Measurements from ENCODE around the gene ANTXR1.
"Not testable (repeated sequence)": the region's sequence is repeated elsewhere in the genome, so short reads cannot be mapped to it uniquely, and the experiment has no call there.

Gene ANTXR1

DNA sequence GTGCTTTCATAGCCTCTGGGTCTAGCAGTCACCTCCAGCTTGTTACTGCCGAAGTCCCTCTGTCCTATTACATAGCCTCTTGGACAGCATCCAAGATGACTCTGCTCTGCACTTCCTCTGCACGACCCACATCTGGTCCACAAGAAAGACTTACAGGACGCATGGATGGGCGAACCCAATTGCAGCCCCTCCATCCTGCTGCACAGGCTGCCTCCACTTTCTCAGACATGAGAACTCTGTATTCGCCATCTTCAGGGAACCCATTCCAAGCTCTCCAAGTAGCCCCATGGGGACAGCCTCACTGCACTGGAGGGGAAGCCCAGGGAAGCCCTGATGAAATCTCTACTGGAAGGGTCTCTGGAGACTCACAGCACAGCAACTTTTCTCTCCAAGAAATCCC, 201.9 kb downstream of the ANTXR1 start:
- no peak for DNase-seq

DNA sequence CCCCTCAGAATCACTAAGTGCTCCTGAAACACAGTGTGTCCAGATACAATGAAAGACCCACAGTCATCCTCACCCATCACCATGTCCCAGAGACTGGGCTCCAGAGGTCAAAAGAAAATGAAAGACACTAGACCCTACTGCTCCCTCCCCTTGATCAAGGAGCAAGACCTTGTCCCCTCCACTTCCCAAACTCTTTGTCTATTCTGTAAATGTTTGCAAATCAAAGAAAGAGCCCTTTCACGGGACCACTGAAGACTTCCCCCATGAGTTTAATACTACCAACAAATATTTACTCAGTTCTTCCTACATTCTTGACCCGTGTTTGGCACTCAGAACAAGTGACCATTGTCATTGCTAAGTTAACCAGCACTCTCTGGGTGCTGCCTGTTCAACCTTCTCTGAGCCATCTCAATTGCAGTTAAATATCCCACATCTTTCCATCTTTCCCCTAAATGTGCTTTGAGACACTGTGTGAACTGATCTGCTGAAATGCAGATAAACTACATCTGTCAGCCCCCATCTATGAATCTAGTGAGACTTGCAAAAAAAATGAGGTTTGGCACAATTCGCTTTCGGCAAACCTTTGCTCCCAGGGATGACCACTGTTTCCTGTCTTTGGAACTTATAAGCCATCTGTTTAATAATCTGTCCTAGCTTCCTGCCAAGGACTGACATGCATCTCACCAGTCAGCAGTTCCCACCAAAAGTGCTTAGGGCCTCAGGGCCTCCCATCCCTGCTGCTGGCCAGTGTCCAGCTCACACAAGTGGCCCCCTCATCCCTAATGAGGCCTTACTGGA, 203.8 kb downstream of the ANTXR1 start:
- no peak for DNase-seq

GRCh38 chr2:69217333-69218080, 204.5 kb downstream of the ANTXR1 start:
- DNase-seq = no peak

DNA sequence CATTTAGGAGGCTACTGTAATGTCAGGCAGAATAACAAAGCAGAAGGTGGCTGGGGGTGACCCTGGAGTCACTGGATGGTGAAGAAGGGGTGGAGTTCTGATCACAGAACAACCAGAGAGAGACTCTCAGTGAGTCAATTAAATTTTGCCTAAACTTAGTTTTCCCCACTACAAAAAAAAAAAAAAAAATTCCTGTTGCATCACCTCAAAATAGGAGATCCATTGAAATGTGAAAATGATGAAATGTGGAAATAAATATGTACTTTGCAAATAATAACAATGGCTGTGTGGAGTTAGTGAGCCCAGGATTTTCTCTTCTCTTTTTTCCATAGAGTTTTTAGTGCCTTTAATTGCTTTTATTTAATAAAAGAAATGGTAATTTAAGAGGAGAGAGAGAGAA, 208.5 kb downstream of the ANTXR1 start:
- no peak for DNase-seq

GRCh38 chr2:69221960-69222751, 209.2 kb downstream of the ANTXR1 start:
- no peak for DNase-seq

- no peak for DNase-seq
Observed at GRCh38 chr2:69222953-69223658, 210.1 kb downstream of the ANTXR1 start.

- no peak for DNase-seq
Observed at GRCh38 chr2:69223759-69224511, 211.0 kb downstream of the ANTXR1 start.

- DNase-seq = no peak
Observed at GRCh38 chr2:69224512-69224837, 211.5 kb downstream of the ANTXR1 start.

DNA sequence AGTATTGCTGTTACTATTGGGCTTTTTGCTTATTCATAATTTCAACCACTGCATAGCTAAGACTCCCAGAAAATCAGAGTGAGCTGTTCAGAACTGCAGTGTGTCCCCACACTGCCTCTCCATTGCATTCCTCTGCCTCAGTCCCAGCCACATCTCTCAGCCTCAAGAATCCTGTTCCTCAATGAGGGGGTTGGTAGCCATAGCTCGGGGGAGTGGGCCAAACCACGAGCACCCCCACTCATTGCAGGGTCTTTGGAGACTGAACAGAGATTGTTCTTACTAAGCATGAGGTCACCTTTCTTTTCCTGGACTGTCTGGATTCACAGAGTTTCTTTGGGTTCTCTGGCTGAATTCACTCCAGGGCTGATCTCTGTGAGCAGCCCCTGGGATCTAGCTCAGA, 213.0 kb downstream of the ANTXR1 start:
- DNase-seq = no peak

DNA sequence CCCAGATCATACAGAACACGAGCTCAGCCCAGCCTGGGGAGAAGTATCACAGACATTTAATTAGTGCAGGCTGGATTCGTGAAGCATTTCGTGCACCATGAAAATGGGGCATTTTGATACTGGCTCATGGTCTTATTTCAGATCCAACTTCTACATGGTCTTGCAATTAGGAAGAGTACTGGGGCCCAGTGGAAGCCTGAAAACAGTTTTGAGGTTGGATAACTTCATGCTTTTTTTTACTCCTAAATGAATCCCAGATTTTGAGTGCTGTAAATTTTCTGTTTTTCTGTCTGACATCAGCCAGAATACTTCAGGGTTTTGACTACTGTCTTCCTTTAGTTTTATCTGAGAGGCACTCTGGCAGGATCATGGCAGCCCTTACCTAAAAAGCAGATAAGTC, 213.9 kb downstream of the ANTXR1 start:
- no peak for DNase-seq

DNA sequence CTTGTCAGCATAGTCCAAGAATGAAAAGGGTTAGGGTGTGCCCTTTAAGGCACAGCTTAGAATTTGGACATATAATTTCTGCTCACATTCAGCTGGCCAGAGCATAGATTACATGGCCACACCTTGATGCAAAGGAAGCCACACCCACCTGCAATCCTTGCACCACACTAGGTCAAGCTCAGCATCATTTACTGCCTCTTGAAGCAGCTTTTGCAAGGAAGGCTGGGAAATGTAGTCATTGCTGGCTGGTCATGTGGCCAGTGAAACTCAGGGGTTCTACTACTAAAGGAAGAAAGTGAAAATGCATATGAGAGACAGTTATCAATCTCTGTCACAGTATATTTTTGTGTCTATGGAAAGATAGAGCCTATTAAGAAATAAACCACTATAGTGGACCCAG, 214.7 kb downstream of the ANTXR1 start:
- no peak for DNase-seq

DNA sequence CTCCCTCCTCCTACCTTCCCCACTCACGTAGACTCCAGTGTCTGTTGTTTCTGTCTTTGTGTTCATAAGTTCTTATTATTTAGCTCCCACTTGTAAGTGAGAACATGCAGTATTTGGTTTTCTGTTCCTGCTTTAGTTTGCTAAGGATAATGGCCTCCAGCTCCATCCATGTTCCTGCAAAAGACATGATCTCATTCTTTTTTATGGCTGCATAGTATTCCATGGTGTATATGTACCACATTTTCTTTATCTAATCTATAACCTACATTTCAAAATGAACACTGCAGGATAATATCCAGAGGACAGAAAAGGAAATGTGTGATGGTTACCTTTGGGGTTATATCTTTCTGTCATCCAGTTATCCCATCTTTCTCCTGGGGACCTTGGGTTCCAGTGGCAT, 218.0 kb downstream of the ANTXR1 start:
- DNase-seq = not testable (repeated sequence)

- no peak for DNase-seq
Observed at GRCh38 chr2:69231612-69232277, 218.8 kb downstream of the ANTXR1 start.

DNA sequence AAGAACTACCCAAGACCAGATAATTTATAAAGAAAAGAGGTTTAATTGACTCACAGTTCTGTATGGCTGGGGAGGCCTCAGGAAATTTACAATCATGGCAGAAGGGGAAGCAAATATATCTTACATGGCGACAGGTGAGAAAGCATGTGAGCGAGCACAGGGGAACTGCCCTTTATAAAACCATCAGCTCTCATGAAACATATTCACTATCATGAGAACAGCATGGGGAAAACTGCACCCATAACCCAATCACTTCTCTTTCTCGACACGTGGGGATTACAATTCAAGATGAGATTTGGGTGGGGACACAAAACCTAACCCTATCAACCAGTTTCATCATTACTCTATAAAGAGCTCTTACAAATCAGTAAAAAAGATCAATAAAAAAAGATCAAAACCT, 222.9 kb downstream of the ANTXR1 start:
- not testable (repeated sequence) for DNase-seq

GRCh38 chr2:69237070-69237670, 224.2 kb downstream of the ANTXR1 start:
- DNase-seq = no peak

DNA sequence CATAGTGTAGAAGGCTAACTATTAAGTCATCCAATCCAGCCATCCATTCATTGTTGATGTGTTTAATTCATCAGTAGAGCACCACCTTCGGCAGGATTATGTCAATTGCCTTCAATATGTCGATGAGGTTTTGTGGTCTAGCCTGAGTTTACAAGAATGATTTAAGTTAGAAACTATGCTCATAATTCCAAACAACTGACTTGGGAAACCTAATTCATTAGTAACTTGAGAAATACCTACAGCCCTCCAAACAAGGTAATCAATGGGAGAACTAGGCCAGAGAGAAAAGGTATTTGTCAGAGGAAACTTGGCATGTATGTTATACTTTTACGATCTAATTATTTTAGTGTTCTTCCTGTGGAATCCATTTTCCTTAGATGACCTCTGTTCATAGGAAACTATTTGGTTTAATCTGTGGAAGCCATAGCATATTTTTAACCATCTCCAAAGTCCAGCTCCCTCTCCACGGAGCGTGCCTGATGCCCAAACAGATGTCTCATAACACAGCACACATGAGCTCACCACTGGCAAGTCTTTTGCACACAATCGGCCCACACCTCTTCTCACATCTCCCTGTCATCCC, 225.6 kb downstream of the ANTXR1 start:
- no peak for DNase-seq

- no peak for DNase-seq
Observed at GRCh38 chr2:69241093-69241492, 228.1 kb downstream of the ANTXR1 start.

- no peak for DNase-seq
Observed at GRCh38 chr2:69241664-69242514, 228.9 kb downstream of the ANTXR1 start.

DNA sequence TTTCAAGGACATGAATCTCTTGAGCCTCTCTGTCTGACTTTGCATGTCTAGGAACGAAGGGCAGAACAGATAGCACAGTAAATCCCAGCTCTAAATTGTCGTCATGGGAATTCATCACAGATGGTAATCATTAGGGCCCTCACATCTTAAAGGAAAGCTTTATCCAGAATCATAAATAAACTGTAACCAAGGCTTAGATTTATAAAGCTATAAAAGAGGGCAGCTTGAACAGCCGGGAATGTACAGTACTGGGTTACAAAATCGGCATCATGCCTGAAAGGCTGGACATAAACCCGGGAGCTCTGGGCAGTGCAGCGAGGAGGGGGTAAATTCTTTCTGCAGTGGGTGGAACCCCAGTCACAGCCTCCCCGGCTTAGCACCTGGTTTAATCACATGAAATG, 229.7 kb downstream of the ANTXR1 start:
- DNase-seq = no peak

DNA sequence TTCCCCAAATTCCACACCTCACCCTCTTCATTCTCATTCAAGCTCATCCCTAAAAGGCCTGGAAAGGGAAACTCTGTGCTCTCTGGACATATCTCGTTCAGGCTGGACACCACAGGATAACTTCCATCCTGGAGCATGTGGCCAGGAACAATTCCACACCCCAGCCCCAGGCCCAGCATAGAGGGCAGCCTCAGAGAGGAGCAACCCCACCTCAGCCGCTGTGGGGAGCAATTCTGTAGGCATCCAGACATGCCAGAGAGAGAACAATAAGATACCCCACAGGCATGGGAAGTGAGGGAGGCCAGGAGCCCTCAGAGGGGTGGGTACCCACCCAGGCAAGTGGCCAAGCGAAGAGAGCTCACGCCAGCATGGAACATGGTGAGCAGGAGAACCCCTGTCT, 230.7 kb downstream of the ANTXR1 start:
- DNase-seq = no peak

All from CD4-positive, alpha-beta T cell treated with Interleukin-17A for 4 hours (primary cell).